Pancreas (tissue), 10 donors: ENCODE measurements around the gene CFAP58. TPM values are rescaled to one million over a fixed set of nuclear protein-coding genes. Genes with fewer than 3 reads are reported as not detected.

Experiments used
- ATAC-seq, 4 donors: fragments of 200-7000 bp; cut with Tn5 transposase; one replicate each; pipeline versions ENCODE4 v1.8.0 to v1.9.1; 2020; ENCODE audit warnings: mild to moderate bottlenecking in 4 of 4, moderate library complexity in 4 of 4
- DNase-seq, 6 donors: peaks; one replicate each; pipeline ENCODE4 v3.0.0-alpha.2; 2020
- FAIRE-seq: peaks from 2 replicates; lab custom pipeline; 2012; peaks lifted over from hg19 to GRCh38; lab: Jason Lieb, UNC
- H3K27ac ChIP-seq, 4 donors: fragments of 200-600 bp; sonication (generic); 1 replicate in 3 of 4; 2 replicates in 1 of 4; pipeline versions ENCODE4 v1.5.0 to v1.8.0; 2020
- H3K27me3 ChIP-seq, 4 donors: fragments of 200-600 bp; one replicate each; pipeline ENCODE4 v1.8.0; 2021
- H3K36me3 ChIP-seq, 3 donors: fragments of 200-600 bp; sonication (generic) in 1 of 3; one replicate each; pipeline versions ENCODE4 v1.5.0 to v1.8.0; 2020 to 2021
- H3K4me1 ChIP-seq, 3 donors: fragments of 200-600 bp; one replicate each; pipeline ENCODE4 v1.8.0; 2021
- H3K4me3 ChIP-seq, 4 donors: fragments of 200-600 bp; sonication (generic) in 2 of 4; one replicate each; pipeline versions ENCODE4 v1.5.0 to v1.8.0; 2020 to 2021
- H3K9me3 ChIP-seq, 4 donors: fragments of 200-600 bp; one replicate each; pipeline ENCODE4 v1.8.0; 2021
- CTCF ChIP-seq, 4 donors: fragments of 200-600 bp; sonication (generic) in 3 of 4; IDR thresholded peaks; one replicate each; pipeline versions ENCODE4 v1.5.0 to v1.8.0; 2021; ENCODE audit warnings: antibody characterized with exemption in 4 of 4
- WGBS, 2 donors: extraction: QIAGEN DNeasy Blood & Tissue Kit; methylation state at CpG; one replicate each; pipeline ENCODE4 v1.1.7; 2013; 5-methylcytosine and 5-hydroxymethylcytosine counted together
- intact Hi-C, 3 donors: fragments of 100-400 bp; cut with DNase I; formaldehyde crosslinking; loops; one replicate each; pipeline versions ENCODE4 v1.11.1 to v1.14.2; 2022
- polyA plus RNA-seq, 2 donors: library from polyadenylated mRNA; stranded (reverse); fragments of 200-250 nt; gene quantifications; one replicate each; pipeline ENCODE4 v1.2.3, GENCODE V29; 2013
- total RNA-seq, 6 donors: library from RNA; stranded (reverse); fragmentation: NEBNext Ultra II Directional in 4 of 6; extraction: Animal tissue kit (Norgen Biotek cat#: 25700) in 4 of 6; gene quantifications; one replicate each; pipeline versions ENCODE4 v1.2.1 to v1.2.4, GENCODE V29; 2021 to 2023
- donor health status: healthy with polysubstance abuse.
- donor health status: DM: no; HTN: no; CAD: no; lungs with moderate emphysema.
- donor health status: DM: no; HTN: no; CAD: no.
- donor health status: control.
- donor health status: control.
- donor health status: Bipolar disorder and iron deficiency.
- donor health status: DM: yes; HTN: yes; CAD: no.
- donor health status: DM: no; HTN: no; CAD: no.
- donor health status: DM: no; HTN: no; CAD: no.
- donor health status: DM: yes; HTN: yes; CAD: no.

CFAP58 gene
- total and polyA plus RNA-seq, 8 donors = 0.09 to 0.53 (median 0.28) TPM; not detected in 1

GRCh38 chr10:104374591-104374990 lies 21.0 kb downstream of the CFAP58 start:
- Histone ChIP-seq H3K27ac (no peak overlapping the region), H3K9me3 (no peaks in the 10 kb centered on the region), H3K4me3 (no peak overlapping the region), H3K27me3 (no peaks in the 10 kb centered on the region), H3K36me3 (no peaks in the 10 kb centered on the region), H3K4me1 (no peaks in the 10 kb centered on the region)
- DNase-seq (no peak), ATAC-seq (no peak), FAIRE-seq (no peak)
- WGBS, 2 donors = 47 to 66% methylated on average over 1 of the region's 1 CpG
- intact Hi-C loops = no loop called here
- TF ChIP-seq CTCF (IDR thresholded peaks at IDR 0.05) = no peak

GRCh38 chr10:104376784-104377300 lies 23.2 kb downstream of the CFAP58 start:
- no peak for DNase-seq
- no peaks in the 10 kb centered on the region for H3K9me3 ChIP-seq
- TF ChIP-seq CTCF (IDR thresholded peaks at IDR 0.05) = no peak
- no peak for FAIRE-seq
- intact Hi-C loops = no loop called here
- H3K27ac ChIP-seq = no peak overlapping the region
- H3K27me3 ChIP-seq = no peaks in the 10 kb centered on the region
- H3K4me1 ChIP-seq = no peaks in the 10 kb centered on the region
- 64 to 71% methylated on average over 4 of the region's 4 CpGs for WGBS, 2 donors
- H3K4me3 ChIP-seq = no peak overlapping the region
- no peak for ATAC-seq
- H3K36me3 ChIP-seq = no peaks in the 10 kb centered on the region

GRCh38 chr10:104380336-104380735 lies 26.7 kb downstream of the CFAP58 start:
- no peak for DNase-seq
- H3K4me1 ChIP-seq = no peaks in the 10 kb centered on the region
- H3K27me3 ChIP-seq = no peaks in the 10 kb centered on the region
- H3K27ac ChIP-seq = no peak overlapping the region
- WGBS, 2 donors = 65 to 77% methylated on average over 4 of the region's 4 CpGs
- no peaks in the 10 kb centered on the region for H3K36me3 ChIP-seq
- no peak overlapping the region for H3K4me3 ChIP-seq
- FAIRE-seq = no peak
- ATAC-seq = no peak
- no peaks in the 10 kb centered on the region for H3K9me3 ChIP-seq
- intact Hi-C loops = no loop called here
- TF ChIP-seq CTCF (IDR thresholded peaks at IDR 0.05) = no peak

GRCh38 chr10:104387130-104387888 lies 33.7 kb downstream of the CFAP58 start:
- DNase-seq (no peak), FAIRE-seq (no peak), ATAC-seq (no peak)
- Histone ChIP-seq H3K9me3 (no peaks in the 10 kb centered on the region), H3K36me3 (no peaks in the 10 kb centered on the region), H3K4me3 (no peak overlapping the region), H3K4me1 (no peaks in the 10 kb centered on the region), H3K27me3 (no peaks in the 10 kb centered on the region), H3K27ac (no peak overlapping the region)
- intact Hi-C loops = no loop called here
- WGBS, 2 donors = 45 to 52% methylated on average over 6 of the region's 6 CpGs
- TF ChIP-seq CTCF (IDR thresholded peaks at IDR 0.05) = no peak

GRCh38 chr10:104388830-104389229 lies 35.2 kb downstream of the CFAP58 start:
- no peaks in the 10 kb centered on the region for H3K9me3 ChIP-seq
- intact Hi-C loops = no loop called here
- no peak for ATAC-seq
- FAIRE-seq = no peak
- H3K27ac ChIP-seq = no peak overlapping the region
- no peaks in the 10 kb centered on the region for H3K4me1 ChIP-seq
- H3K4me3 ChIP-seq = no peak overlapping the region
- no peaks in the 10 kb centered on the region for H3K36me3 ChIP-seq
- no peak for TF ChIP-seq CTCF (IDR thresholded peaks at IDR 0.05)
- no peak for DNase-seq
- WGBS, 2 donors = 43 to 54% methylated on average over 3 of the region's 3 CpGs
- no peaks in the 10 kb centered on the region for H3K27me3 ChIP-seq
